ENCODE data around the gene LCN10.
"Not testable (repeated sequence)": the region's sequence is repeated elsewhere in the genome, so short reads cannot be mapped to it uniquely, and the experiment has no call there.

Gene LCN10

DNA sequence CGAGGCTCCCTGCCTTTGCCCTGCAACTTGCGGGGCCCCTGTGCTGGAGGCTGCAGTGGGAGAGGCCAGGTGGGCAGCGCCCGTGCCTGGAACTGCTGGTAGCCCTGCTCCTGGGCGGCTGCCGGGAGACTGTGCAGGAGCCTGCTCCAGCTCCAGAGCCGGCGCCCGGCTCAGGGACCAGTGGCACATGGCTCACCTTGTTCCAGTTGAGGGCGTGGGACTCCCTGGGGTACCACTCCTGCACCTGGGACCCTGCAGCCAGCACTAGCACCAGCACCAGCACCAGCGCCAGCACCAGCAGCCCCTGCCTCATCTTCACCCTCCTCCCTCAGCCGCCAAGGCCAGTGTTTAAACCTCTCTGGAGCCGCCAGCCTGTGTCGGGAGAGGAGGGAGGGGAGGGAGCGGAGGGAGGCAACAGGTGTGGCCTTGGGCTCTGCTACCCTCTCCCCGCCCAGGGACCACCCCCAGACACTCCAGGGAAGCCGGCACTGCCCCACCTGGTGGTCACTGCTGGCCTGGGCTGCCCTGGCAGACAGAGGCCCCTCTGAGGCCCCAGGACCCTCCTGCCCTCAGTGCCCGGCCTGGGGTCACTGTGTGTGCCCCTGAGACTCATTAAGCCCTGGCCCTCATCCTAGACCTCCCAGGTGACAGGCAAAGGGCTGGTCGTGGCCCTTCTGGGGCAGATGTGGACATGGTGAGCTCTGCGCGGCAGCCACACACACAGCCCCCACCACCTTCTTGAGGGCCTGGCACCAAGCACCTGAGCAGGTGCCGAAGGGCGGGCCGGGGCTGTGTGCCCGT lies at the start of gene LCN10:
Gene LCN10, minus strand, starts transcription at position 350 of the 801 bp plus-strand sequence. Its CDS starts 37 bp downstream, at position 313.
- no peak within 1 kb of the TSS for H3K4me3 ChIP-seq (ENCODE audit: low read depth in 1 of 2, low read length in 2 of 2)
- peaks cover 40 to 51% of the 10 kb centered on the region in 2 donors for H3K27me3 ChIP-seq (ENCODE audit: control insufficient read depth in 1 of 2, insufficient read depth in 2 of 2, low read length in 2 of 2)

DNA sequence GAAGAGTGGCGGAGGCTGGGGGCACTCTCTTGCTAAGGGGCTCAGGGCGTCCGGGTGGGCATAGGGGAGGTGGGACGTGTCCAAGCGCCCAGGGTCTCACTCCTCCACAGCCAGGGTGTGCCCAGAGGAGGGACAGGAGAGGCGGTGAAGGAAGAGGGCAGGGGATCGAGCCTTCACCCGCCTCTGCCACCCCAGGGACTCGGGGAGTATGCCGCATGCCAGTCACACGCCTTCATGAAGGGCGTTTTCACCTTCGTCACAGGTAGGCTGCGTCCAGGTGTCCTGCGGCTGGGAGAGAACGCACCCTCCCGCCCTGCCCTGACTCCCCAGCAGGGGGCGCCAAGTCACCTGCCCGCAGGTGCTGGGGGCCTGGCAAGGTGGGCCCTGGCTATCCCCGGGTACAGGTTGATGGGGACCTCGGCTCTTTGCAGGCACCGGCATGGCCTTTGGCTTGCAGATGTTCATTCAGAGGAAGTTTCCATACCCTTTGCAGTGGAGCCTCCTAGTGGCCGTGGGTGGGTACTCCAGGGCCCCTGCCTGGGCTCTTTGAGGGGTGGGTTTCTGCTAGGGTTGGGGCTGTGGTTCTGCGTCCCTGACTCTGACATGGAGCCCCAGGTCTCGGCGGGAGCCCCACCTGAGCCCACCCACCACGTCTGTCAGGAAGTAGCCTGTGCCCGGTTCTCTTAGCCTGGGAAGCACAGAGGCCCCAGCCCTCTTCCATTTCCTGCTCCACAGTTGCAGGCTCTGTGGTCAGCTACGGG lies 49.0 kb upstream of the LCN10 start:
- Histone ChIP-seq H3K27ac (ENCODE audit: low read depth, low read length) (peak overlapping the region; percentile 99), H3K9ac (ENCODE audit: low read depth in 1 of 2, low read length in 2 of 2) (peak overlapping the region; percentile 77 to 95), H3K36me3 (ENCODE audit: control insufficient read depth in 1 of 2, insufficient read depth in 2 of 2, low read length in 2 of 2) (no peaks in the 10 kb centered on the region), H3K9me3 (ENCODE audit: control insufficient read depth in 1 of 2, low read length in 2 of 2) (no peaks in the 10 kb centered on the region), H3K27me3 (ENCODE audit: control insufficient read depth in 1 of 2, insufficient read depth in 2 of 2, low read length in 2 of 2) (peaks cover 0 to 4% of the 10 kb centered on the region in 2 donors), H3K4me3 (ENCODE audit: low read depth in 1 of 2, low read length in 2 of 2) (peak overlapping the region; percentile 66 to 84), H3K4me1 (ENCODE audit: control insufficient read depth in 1 of 2, insufficient read depth in 2 of 2, low read length in 2 of 2) (peaks cover 27 to 51% of the 10 kb centered on the region in 2 donors)

More for the DNA sequence above, at the start of gene LCN10:
- Histone ChIP-seq H3K9me3 (ENCODE audit: control insufficient read depth in 1 of 2, low read length in 2 of 2) (no peaks in the 10 kb centered on the region), H3K36me3 (ENCODE audit: control insufficient read depth in 1 of 2, insufficient read depth in 2 of 2, low read length in 2 of 2) (no peaks in the 10 kb centered on the region), H3K9ac (ENCODE audit: low read depth in 1 of 2, low read length in 2 of 2) (no peak within 1 kb of the TSS), H3K4me1 (ENCODE audit: control insufficient read depth in 1 of 2, insufficient read depth in 2 of 2, low read length in 2 of 2) (peaks cover 5 to 8% of the 10 kb centered on the region in 2 donors), H3K27ac (ENCODE audit: low read depth, low read length) (no peak within 1 kb of the TSS)

DNA sequence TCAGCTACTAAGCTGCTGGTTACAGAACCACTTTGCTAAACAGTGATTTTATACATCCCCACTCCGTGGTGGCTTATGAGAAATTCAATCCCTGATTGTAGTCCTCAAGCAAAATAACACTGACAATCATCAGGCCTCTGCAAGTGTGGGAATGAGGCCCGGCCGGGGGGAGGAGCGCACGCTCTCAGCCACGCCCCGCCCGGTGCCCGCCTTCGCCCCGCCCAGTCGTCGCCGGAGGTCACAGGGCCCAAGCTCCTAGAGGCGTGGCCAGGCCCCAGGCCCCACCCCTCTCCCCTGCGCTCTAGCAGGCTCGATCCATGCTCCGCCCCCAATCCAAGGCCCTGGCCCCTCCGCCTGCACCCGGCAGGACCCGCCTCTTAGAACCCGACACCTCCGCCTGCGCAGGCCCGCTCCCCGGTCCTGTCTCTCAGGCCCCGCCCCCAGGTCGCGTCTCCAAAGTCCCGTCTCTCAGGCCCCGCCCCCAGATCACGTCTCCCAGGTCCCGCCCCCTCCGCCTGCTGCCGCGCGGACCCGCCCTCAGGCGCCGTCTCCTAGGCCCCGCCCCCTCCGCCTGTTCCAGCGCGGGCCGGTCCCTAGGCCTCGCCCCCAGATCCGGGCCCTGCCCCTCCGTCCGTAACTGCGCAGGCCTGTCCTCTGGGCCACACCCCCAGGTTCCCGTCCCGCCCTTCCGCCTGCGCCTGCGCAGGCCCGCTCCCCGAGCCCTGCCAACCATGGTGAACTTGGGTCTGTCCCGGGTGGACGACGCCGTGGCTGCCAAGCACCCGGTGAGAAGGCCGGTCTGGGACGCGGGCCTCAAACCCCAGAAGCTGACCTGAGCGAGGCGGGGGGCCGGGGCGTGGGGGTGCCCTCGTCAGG lies 48.1 kb upstream of the LCN10 start, which contains the start of gene TMEM141:
Gene TMEM141, plus strand, starts transcription at position 705 of the 876 bp plus-strand sequence. Its CDS starts 27 bp downstream, at position 732.
- H3K9me3 ChIP-seq (ENCODE audit: control insufficient read depth in 1 of 2, low read length in 2 of 2), result no peaks in the 10 kb centered on the region
- H3K36me3 ChIP-seq (ENCODE audit: control insufficient read depth in 1 of 2, insufficient read depth in 2 of 2, low read length in 2 of 2), result no peaks in the 10 kb centered on the region
- peak within 1 kb of the TSS; percentile 77 to 95 for H3K9ac ChIP-seq (ENCODE audit: low read depth in 1 of 2, low read length in 2 of 2)
- H3K27ac ChIP-seq (ENCODE audit: low read depth, low read length), result peak within 1 kb of the TSS; percentile 99
- H3K4me1 ChIP-seq (ENCODE audit: control insufficient read depth in 1 of 2, insufficient read depth in 2 of 2, low read length in 2 of 2), result peaks cover 27 to 55% of the 10 kb centered on the region in 2 donors
- H3K4me3 ChIP-seq (ENCODE audit: low read depth in 1 of 2, low read length in 2 of 2), result peak within 1 kb of the TSS; percentile 66 to 84
- H3K27me3 ChIP-seq (ENCODE audit: control insufficient read depth in 1 of 2, insufficient read depth in 2 of 2, low read length in 2 of 2), result peaks cover 0 to under 1% of the 10 kb centered on the region in 2 donors

DNA sequence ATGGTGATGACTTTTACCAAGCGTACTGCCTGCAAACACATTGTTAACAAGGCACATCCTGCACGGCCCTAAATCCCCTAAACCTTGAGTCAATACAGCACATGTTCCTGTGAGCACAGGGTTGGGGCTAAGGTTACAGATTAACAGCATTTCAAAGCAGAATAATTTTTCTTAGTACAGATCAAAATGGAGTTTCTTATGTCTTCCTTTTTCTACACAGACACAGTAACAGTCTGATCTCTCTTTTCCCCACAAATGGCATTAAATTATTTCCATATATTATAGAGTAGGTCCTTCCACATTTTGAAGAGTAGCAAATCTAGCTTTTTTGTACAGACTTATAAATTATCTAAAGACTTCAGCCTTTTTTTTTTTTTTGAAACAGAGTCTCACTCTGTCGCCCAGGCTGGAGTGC lies 46.8 kb upstream of the LCN10 start:
- H3K27ac ChIP-seq (ENCODE audit: low read depth, low read length), result no peak overlapping the region
- H3K9me3 ChIP-seq (ENCODE audit: control insufficient read depth in 1 of 2, low read length in 2 of 2), result no peaks in the 10 kb centered on the region
- no peak overlapping the region for H3K4me3 ChIP-seq (ENCODE audit: low read depth in 1 of 2, low read length in 2 of 2)
- H3K9ac ChIP-seq (ENCODE audit: low read depth in 1 of 2, low read length in 2 of 2), result no peak overlapping the region
- H3K27me3 ChIP-seq (ENCODE audit: control insufficient read depth in 1 of 2, insufficient read depth in 2 of 2, low read length in 2 of 2), result no peaks in the 10 kb centered on the region
- H3K36me3 ChIP-seq (ENCODE audit: control insufficient read depth in 1 of 2, insufficient read depth in 2 of 2, low read length in 2 of 2), result no peaks in the 10 kb centered on the region
- peaks cover 32 to 63% of the 10 kb centered on the region in 2 donors for H3K4me1 ChIP-seq (ENCODE audit: control insufficient read depth in 1 of 2, insufficient read depth in 2 of 2, low read length in 2 of 2)

DNA sequence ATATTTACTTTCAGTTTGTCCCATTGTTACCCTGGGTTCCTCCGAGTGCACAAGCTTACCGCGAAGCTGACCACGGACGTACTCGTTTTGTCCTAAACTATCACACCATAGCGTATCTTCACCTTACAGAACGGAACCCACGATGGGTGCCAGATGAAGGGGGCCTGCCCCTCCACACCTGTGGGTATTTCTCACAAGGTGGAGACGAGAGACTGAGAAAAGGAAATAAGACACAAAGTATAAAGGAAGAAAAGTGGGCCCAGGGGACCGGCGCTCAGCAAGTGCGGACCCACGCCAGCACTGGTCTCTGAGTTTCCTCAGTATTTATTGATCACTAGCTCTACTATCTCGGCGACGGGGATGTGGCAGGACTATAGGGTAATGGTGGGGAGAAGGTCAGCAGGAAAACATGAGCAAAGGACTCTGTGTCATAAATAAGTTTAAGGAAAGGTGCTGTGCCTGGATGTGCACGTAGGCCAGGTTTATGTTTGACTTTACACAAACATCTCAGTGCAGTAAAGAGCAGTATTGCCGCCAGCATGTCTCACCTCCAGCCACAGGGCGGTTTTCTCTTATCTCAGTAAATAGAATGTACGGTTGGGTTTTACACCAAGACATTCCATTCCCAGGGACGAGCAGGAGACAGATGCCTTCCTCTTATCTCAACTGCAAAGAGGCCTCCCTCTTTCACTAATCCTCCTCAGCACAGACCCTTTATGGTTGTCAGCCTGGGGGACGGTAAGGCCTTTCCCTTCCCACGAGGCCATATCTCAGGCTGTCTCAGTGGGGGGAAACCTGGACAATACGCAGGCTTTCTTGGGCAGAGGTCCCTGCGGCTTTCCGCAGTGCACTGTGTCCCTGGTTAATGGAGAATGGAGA lies 46.1 kb upstream of the LCN10 start:
- H3K9ac ChIP-seq (ENCODE audit: low read depth in 1 of 2, low read length in 2 of 2), result peak overlapping the region in 1 of 2 donors; percentile 16
- H3K4me1 ChIP-seq (ENCODE audit: control insufficient read depth in 1 of 2, insufficient read depth in 2 of 2, low read length in 2 of 2), result peaks cover 32 to 64% of the 10 kb centered on the region in 2 donors
- H3K36me3 ChIP-seq (ENCODE audit: control insufficient read depth in 1 of 2, insufficient read depth in 2 of 2, low read length in 2 of 2); H3K27me3 ChIP-seq (ENCODE audit: control insufficient read depth in 1 of 2, insufficient read depth in 2 of 2, low read length in 2 of 2); H3K27ac ChIP-seq (ENCODE audit: low read depth, low read length); H3K9me3 ChIP-seq (ENCODE audit: control insufficient read depth in 1 of 2, low read length in 2 of 2): not testable (repeated sequence)
- peak overlapping the region in 1 of 2 donors; percentile 32 for H3K4me3 ChIP-seq (ENCODE audit: low read depth in 1 of 2, low read length in 2 of 2)

DNA sequence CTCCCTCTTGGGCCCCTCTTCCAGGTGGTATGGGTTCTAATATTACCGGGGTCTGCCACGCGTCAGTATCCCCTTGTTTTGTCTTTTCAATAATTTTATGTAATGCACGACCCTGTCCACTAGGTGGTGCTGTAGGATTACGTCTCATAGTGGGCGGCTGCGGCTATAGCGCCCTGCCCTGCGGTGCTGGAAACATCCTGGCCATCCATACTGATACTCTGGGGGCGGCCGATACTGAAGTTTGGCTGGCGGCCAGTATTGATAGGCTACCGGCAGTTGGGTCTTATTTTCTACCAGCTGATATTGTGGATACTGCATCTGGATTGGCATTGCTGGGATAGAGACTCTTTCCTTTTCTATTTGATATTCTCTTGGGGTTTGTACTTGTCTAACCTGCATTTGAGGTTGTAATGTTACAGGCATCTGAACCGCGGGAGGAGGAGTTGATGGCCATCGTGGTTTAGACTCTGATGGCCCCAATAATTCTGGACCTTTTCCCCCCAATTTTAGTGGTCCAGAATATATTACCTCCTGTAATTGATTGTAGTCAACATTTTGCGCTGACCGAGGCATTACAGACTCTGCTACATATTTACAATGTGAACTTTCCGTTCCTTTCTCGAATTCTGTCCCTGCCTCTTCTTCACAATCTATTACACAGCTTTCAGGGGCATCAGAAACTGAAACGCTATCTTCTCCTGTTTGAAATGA lies 45.1 kb upstream of the LCN10 start:
- Histone ChIP-seq H3K36me3 (ENCODE audit: control insufficient read depth in 1 of 2, insufficient read depth in 2 of 2, low read length in 2 of 2) (no peaks in the 10 kb centered on the region), H3K9ac (ENCODE audit: low read depth in 1 of 2, low read length in 2 of 2) (no peak overlapping the region), H3K4me1 (ENCODE audit: control insufficient read depth in 1 of 2, insufficient read depth in 2 of 2, low read length in 2 of 2) (peaks cover 22 to 57% of the 10 kb centered on the region in 2 donors), H3K9me3 (ENCODE audit: control insufficient read depth in 1 of 2, low read length in 2 of 2) (no peaks in the 10 kb centered on the region), H3K27ac (ENCODE audit: low read depth, low read length) (no peak overlapping the region), H3K27me3 (ENCODE audit: control insufficient read depth in 1 of 2, insufficient read depth in 2 of 2, low read length in 2 of 2) (no peaks in the 10 kb centered on the region), H3K4me3 (ENCODE audit: low read depth in 1 of 2, low read length in 2 of 2) (no peak overlapping the region)

DNA sequence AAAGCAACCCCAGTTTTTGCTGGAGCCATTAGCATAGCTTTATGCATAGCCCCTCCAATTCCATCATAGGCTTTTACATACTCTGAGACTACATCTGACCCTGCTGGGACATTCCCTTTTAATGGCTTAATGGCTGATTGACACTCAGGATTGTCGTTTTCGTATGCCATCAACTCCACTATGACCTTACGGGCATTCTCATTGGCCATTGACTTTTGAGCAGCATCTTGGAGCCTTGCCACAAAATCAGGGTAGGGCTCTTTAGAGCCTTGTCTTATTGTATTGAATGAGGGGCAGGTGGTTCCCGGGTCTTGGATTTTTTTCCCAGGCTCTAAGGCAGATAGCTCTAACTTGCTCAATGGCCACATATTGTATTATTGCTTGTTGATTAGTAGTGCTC lies 44.2 kb upstream of the LCN10 start:
- H3K27me3 ChIP-seq (ENCODE audit: control insufficient read depth in 1 of 2, insufficient read depth in 2 of 2, low read length in 2 of 2); H3K27ac ChIP-seq (ENCODE audit: low read depth, low read length); H3K9ac ChIP-seq (ENCODE audit: low read depth in 1 of 2, low read length in 2 of 2); H3K4me3 ChIP-seq (ENCODE audit: low read depth in 1 of 2, low read length in 2 of 2); H3K9me3 ChIP-seq (ENCODE audit: control insufficient read depth in 1 of 2, low read length in 2 of 2); H3K36me3 ChIP-seq (ENCODE audit: control insufficient read depth in 1 of 2, insufficient read depth in 2 of 2, low read length in 2 of 2): not testable (repeated sequence)
- peaks cover 13 to 49% of the 10 kb centered on the region in 2 donors for H3K4me1 ChIP-seq (ENCODE audit: control insufficient read depth in 1 of 2, insufficient read depth in 2 of 2, low read length in 2 of 2)

DNA sequence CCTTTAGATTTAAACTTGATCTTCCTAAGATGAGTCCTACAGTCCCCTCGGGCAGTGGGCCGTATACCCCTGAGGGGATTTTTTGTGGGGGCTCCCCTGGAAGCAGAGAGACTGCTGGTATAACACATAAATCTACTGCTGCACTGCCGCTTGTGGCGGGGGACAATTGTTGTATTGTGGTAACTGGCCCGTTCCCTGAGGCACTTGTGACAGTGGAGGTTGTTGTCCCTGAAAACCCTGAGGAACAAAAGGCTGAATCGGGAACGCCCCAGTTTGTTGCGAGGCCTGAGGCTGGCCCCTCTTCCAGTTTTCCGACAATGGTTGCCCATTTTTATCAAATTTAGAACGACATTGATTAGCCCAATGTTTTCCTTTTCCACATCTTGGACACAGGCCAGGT lies 43.7 kb upstream of the LCN10 start:
- H3K4me3 ChIP-seq (ENCODE audit: low read depth in 1 of 2, low read length in 2 of 2), result no peak overlapping the region
- no peaks in the 10 kb centered on the region for H3K9me3 ChIP-seq (ENCODE audit: control insufficient read depth in 1 of 2, low read length in 2 of 2)
- no peaks in the 10 kb centered on the region for H3K27me3 ChIP-seq (ENCODE audit: control insufficient read depth in 1 of 2, insufficient read depth in 2 of 2, low read length in 2 of 2)
- peaks cover 11 to 43% of the 10 kb centered on the region in 2 donors for H3K4me1 ChIP-seq (ENCODE audit: control insufficient read depth in 1 of 2, insufficient read depth in 2 of 2, low read length in 2 of 2)
- no peaks in the 10 kb centered on the region for H3K36me3 ChIP-seq (ENCODE audit: control insufficient read depth in 1 of 2, insufficient read depth in 2 of 2, low read length in 2 of 2)
- no peak overlapping the region for H3K9ac ChIP-seq (ENCODE audit: low read depth in 1 of 2, low read length in 2 of 2)
- H3K27ac ChIP-seq (ENCODE audit: low read depth, low read length), result no peak overlapping the region

Data from duodenal mucosa (tissue), 2 donors.